GM18499 (cell line): ENCODE measurements around the gene TVP23A.
A peak's percentile ranks its signal among the peaks of the same experiment; 100 is the strongest.
"Not testable (repeated sequence)": the region's sequence is repeated elsewhere in the genome, so short reads cannot be mapped to it uniquely, and the experiment has no call there.

Experiments used
- ATAC-seq: cut with Tn5 transposase; IDR thresholded peaks from one replicate; pipeline ENCODE4 v1.9.1; 2021; ENCODE audit warnings: moderate number of reproducible peaks; ENCODE audit not compliant: insufficient read depth, unreplicated experiment

TVP23A gene

DNA sequence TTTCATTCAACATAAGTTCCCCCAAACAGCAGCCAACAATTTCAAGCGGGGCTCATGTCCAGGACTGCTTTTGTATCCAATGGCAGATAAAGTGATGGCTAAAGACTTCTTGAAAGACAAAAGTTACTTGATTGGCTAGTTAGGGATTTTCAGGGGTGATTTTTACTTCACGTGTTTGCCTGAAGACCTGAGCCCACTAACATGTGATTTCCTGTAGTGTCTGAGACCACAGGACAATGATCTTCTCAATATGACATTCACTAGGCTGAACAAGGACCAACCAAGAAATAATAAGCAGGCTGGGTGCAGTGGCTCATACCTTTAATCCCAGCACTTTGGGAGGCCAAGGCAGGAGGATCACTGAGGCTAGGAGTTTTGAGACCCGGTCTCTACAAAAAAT, 10.4 kb downstream of the TVP23A start:
- no peak for ATAC-seq

- ATAC-seq: no peak
Measured at GRCh38 chr16:10806698-10807097, 11.9 kb downstream of the TVP23A start.

DNA sequence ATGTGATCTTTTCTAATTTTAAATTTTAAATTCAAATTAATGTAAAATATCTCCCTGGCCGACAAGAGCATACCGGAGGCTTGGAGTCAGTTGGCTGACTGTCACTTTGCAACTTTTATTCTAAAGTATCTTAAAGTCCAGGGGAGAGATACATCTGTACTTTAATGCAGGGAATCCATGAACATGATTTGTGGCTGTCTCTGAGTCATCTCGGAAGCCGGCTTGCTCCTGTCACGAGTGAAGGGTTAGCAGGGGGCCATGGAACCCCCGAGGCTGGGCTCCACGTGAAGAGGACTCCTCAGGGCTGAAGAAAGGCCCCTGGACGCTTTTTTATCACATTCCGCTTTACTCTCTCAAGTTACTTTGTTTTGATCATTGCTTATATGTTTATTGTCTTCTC, 13.3 kb downstream of the TVP23A start:
- ATAC-seq: no peak

GRCh38 chr16:10799736-10800135, 18.9 kb downstream of the TVP23A start:
- ATAC-seq: no peak

DNA sequence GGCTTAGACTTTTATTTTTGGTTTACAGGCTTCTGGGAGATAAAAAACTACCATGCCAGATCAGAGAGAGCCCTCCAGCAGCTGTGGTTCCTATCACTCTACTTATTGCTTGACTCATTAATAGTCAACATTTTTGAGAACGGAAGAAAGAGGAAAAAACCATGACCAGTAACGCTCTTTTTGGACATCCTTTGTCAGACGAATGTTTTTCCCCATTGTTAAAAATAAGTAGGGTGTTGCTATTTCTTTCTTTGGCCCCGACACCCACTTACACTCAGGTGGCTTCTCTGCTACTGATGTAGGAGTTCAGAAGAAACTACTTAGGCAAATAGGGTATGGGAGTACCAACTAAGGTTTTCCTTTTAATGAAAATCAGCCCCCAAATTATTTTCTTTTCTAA, 27.5 kb downstream of the TVP23A start:
- ATAC-seq: no peak

- ATAC-seq: not testable (repeated sequence)
Measured at GRCh38 chr16:10788630-10789029, 30.0 kb downstream of the TVP23A start.

- ATAC-seq: no peak
Measured at GRCh38 chr16:10787304-10787703, 31.3 kb downstream of the TVP23A start.

DNA sequence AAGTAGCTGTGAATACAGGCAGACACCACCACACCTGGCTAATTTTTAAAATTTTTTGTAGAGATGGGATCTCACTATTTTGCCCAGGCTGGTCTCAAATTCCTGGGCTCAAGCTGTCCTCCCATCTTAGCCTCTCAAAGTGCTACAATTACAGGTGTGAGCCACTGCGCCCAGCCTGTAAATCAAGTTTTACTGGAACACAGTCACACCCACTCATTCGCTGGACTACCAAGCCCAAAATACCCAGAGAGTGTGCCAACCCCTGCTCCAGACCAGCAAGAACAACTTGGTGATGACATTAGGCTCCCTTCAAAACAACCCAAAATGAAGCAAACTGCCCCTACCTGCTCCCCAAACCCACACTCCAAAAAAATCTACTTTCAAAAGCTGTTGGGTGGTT, 36.0 kb downstream of the TVP23A start:
- no peak for ATAC-seq

- no peak for ATAC-seq
Measured at GRCh38 chr16:10780628-10781027, 38.0 kb downstream of the TVP23A start.

GRCh38 chr16:10779908-10780307, 38.7 kb downstream of the TVP23A start:
- not testable (repeated sequence) for ATAC-seq

DNA sequence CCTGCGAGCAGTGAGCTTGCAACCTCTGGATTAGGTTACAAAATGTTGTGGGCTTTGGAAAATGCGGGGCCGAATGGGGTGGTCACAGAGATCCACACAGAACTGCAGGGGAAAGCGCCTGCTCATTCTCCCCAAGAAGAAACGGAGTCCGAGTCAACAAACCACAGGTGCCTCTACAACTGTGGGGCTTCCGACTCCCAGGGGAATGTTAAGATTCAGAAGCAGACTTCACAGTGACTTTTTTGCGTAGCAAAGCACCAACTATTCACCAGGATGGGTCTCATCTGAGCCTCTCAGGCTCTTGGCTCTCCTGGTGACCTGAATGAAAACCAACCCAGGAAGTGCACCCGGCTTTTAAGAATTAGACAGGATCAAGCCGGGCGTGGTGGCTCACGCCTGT, 41.2 kb downstream of the TVP23A start:
- no peak for ATAC-seq

- not testable (repeated sequence) for ATAC-seq
Measured at GRCh38 chr16:10776923-10777322, 41.7 kb downstream of the TVP23A start.

DNA sequence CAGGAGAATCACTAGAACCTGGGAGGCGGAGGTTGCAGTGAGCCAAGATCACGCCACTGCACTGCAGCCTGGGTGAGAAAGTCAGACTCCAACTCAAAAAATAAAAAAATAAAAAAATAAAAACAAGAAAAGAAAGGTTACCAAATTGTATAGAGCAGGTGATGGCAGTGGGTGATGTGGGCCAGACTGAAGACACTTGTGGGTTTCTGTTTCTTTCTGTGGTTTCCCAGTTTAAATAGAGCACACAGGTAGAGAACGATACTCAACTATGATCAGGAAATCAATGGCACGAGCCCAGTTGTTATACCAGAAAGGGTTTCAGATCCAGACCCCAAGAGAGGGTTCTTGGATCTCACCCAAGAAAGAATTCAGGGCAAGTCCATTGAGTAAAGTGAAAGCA, 42.3 kb downstream of the TVP23A start:
- ATAC-seq: no peak

DNA sequence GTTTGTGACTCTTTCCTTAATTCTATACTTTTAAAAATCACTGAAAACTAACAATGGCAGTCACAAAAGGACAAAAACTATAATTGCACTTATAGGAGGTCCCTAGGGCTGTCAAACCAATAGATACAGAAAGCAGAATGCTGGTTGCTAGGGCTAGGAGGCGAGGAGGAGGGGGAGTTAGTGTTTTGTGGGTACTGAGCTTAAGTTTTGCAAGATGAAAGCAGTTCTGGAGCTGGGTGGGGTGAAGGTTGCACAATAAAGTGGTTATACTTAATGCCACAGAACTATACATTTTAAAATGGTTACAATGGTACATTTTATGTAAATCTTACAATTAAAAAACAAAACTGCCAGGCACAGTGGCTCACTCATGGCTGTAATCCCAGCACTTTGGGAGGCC, 47.7 kb downstream of the TVP23A start:
- ATAC-seq: no peak

- ATAC-seq: no peak
Measured at GRCh38 chr16:10769381-10769780, 49.2 kb downstream of the TVP23A start.

- no peak for ATAC-seq
Measured at GRCh38 chr16:10767127-10767526, 51.5 kb downstream of the TVP23A start.

DNA sequence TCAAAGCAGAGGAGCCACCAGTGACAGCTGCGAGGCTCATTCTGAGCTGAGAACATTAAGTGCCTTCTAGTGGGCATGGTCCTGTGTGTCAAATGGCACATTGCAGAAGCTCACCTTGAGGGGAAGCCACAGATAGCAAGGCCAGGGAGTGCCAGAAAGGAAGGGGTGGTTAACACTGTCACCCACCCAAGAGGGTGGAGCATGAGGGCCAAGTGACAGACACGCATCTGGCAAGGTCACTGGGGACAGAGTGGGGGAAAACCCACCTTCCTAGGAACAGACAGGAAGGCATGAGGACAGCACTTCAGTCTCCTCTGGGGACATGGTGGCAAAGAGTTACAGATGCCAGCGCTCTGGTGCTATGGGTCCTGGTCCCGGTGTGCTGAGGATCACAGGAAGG, 52.8 kb downstream of the TVP23A start:
- peak; percentile 73 for ATAC-seq

DNA sequence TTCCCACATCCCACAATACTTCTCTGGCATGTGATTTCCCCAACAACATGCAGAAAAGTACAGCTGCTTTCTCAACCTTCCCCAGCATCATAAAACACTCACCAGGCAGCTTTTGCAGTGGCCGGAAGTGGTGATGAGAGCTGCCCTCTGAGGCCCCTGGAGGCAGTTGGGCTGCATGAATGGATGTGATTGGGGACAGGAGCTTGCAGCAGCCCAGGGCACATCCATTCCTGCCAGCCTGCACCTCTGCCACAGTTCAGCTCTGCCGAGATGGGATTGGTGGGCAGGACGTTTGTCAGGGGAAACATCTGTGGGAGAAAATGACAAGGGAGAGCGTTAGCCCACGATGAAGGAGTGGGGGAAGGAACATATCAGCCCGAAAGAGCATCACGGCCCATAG, 55.1 kb downstream of the TVP23A start:
- no peak for ATAC-seq

DNA sequence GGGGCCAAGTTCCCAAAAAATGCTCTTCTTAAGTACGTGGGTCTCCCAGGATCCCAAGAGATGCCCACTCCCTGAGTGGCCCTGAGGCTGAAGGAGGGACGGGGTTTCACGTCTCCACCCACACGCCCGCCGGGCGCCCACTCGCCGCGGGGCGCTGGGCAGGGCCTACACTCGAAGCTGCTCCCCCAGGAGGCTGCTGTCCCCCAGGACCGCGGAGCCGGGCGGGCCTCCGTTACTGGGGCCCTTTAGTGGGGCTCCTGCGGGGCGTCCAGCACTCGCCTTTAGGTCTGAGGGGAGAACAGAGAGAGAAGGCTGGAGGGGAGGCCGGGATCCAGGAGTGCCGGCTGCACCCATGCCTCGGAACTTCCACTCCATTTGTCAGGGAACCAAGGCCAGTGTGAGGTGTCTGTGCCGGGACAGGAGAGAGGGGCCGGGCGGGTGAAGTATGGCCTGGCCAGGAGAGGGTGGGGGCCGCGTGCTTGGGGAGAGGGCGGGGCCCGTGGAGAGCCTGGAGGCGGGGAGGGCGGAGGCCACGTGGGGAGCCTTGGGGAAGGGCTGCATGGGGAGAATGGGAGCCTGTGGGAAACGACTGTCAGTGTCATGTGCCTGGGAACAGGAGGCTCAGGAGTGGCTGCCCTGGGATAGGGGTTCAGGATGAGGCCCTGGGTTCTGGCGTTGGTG, 56.1 kb downstream of the TVP23A start:
- ATAC-seq: no peak

- no peak for ATAC-seq
Measured at GRCh38 chr16:10761373-10761772, 57.2 kb downstream of the TVP23A start.

DNA sequence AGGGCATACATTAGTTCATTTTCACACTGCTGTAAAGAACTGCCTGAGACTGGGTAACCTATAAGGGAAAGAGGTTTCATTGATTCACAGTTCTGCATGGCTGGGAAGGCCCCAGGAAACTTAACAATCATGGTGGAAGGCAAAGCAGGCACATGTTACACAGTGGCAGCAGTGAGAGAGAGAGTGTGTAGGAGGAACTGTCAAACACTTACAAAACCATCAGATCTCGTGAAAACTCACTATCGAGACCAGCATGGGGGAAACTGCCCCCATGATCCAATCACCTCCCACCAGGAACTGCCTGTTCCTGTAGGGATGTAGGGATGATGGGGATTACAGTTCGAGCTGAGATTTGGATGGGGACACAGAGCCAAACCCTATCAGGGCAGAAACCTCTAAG, 57.7 kb downstream of the TVP23A start:
- no peak for ATAC-seq

- ATAC-seq: no peak
Measured at GRCh38 chr16:10756574-10756973, 62.0 kb downstream of the TVP23A start.

GRCh38 chr16:10754941-10755340, 63.7 kb downstream of the TVP23A start:
- ATAC-seq: no peak
